Measurements from ENCODE around the gene C1orf105. TPM values are rescaled to one million over a fixed set of nuclear protein-coding genes. Genes with fewer than 3 reads are reported as not detected.

The C1orf105 gene
- total RNA-seq, 1 experiment from 2014 or later: not detected

GRCh38 chr1:172400722-172401105, 19.8 kb upstream of the C1orf105 start:
- CTCF ChIA-PET: interaction anchor here (1.0 to 2.4 kb wide), 4 partner anchors 10 to 398 kb away, joined by 5 to 22 read pairs (median 9); no protein-coding TSS in a partner anchor

GRCh38 chr1:172401477-172401876, 19.0 kb upstream of the C1orf105 start:
- no peaks in the 10 kb centered on the region for H3K36me3 Mint-ChIP-seq
- ChIA-PET POLR2A (no interaction called here), CTCF (interaction anchor here (0.5 to 2.4 kb wide), 10 partner anchors 10 to 620 kb away, joined by 3 to 7 read pairs (median 4); partner anchors contain the start of gene METTL13)
- H3K27ac Mint-ChIP-seq: no peak overlapping the region
- H3K9me3 Mint-ChIP-seq: no peaks in the 10 kb centered on the region
- no peak for DNase-seq (ENCODE audit: low spot score)
- peaks cover 24% of the 10 kb centered on the region for H3K4me1 Mint-ChIP-seq
- no peak overlapping the region for H3K4me3 Mint-ChIP-seq
- no peaks in the 10 kb centered on the region for H3K27me3 Mint-ChIP-seq (ENCODE audit: low read depth)
- ATAC-seq: no peak
- TF ChIP-seq PRDM15 (CRISPR knock-in tag; IDR thresholded peaks at IDR 0.05) (no peak), E2F4 (CRISPR knock-in tag; IDR thresholded peaks at IDR 0.05; ENCODE audit: borderline replicate concordance, low read depth) (no peak), ZSCAN18 (CRISPR knock-in tag; IDR thresholded peaks at IDR 0.05) (no peak), ZNF425 (CRISPR knock-in tag; conservative IDR thresholded peaks at IDR 0.05) (no peak), TP53 (CRISPR knock-in tag; IDR thresholded peaks at IDR 0.05) (no peak), AR (CRISPR knock-in tag; IDR thresholded peaks at IDR 0.05) (no peak)

More at GRCh38 chr1:172400722-172401105, 19.8 kb upstream of the C1orf105 start:
- POLR2A ChIA-PET: no interaction called here
- DNase-seq (ENCODE audit: low spot score): no peak
- TF ChIP-seq ZNF512 (CRISPR knock-in tag; IDR thresholded peaks at IDR 0.05; ENCODE audit: borderline replicate concordance): 0 out of 2 replicates have a peak, but pooled peaks have one; percentile 43
- no peak for TF ChIP-seq TEAD4 (CRISPR knock-in tag; IDR thresholded peaks at IDR 0.05)
- TF ChIP-seq ZNF281 (CRISPR knock-in tag; IDR thresholded peaks at IDR 0.05): no peak
- no peak for TF ChIP-seq FOXJ3 (CRISPR knock-in tag; IDR thresholded peaks at IDR 0.05; ENCODE audit: borderline replicate concordance)
- no peak for TF ChIP-seq MXD4 (CRISPR knock-in tag; IDR thresholded peaks at IDR 0.05; ENCODE audit: borderline replicate concordance)
- no peak for TF ChIP-seq ZNF423 (CRISPR knock-in tag; IDR thresholded peaks at IDR 0.05)
- no peak for TF ChIP-seq ZMAT4 (CRISPR knock-in tag; IDR thresholded peaks at IDR 0.05)
- Mint-ChIP-seq H3K27me3 (ENCODE audit: low read depth) (no peaks in the 10 kb centered on the region), H3K4me3 (no peak overlapping the region), H3K9me3 (no peaks in the 10 kb centered on the region), H3K4me1 (peaks cover 29% of the 10 kb centered on the region), H3K36me3 (no peaks in the 10 kb centered on the region), H3K27ac (no peak overlapping the region)
- ATAC-seq: no peak
